HL-60 (cell line): ENCODE results near the gene WBP1.

Experiments
- DNase-seq, 2 experiments: peaks; one replicate each; pipeline ENCODE4 v3.0.0-alpha.2; 2010 to 2020; ENCODE audit warnings: low read depth in 1 of 2, low spot score in 1 of 2
- H3K27ac ChIP-seq: fragments of 250-450 bp; sonication (Bioruptor Pico); replicated peaks from 2 replicates; pipeline ENCODE4 v1.5.1; 2020; ENCODE audit warnings: mild to moderate bottlenecking, moderate library complexity
- H3K27me3 ChIP-seq: fragments of 250-450 bp; sonication (Bioruptor Pico); 2 replicates; pipeline ENCODE4 v1.5.1; 2021; ENCODE audit warnings: mild to moderate bottlenecking, moderate library complexity; ENCODE audit not compliant: insufficient read depth, poor library complexity, severe bottlenecking
- H3K4me3 ChIP-seq: replicated peaks from 2 replicates; pipeline ENCODE4 v1.5.1; 2011; ENCODE audit warnings: mild to moderate bottlenecking, control low read depth, low read length; ENCODE audit not compliant: insufficient read depth
- GABPA ChIP-seq: IDR thresholded peaks from 2 replicates; pipeline ENCODE4 v1.6.1; 2012; ENCODE audit warnings: low read depth
- POLR2AphosphoS5 ChIP-seq: IDR thresholded peaks from 2 replicates; pipeline ENCODE4 v1.6.1; 2012; ENCODE audit warnings: low read depth
- REST ChIP-seq: IDR thresholded peaks from 2 replicates; pipeline ENCODE4 v1.6.1; 2012; ENCODE audit warnings: low read depth; ENCODE audit not compliant: insufficient replicate concordance
- SPI1 ChIP-seq: IDR thresholded peaks from 2 replicates; pipeline ENCODE4 v1.6.1; 2012; ENCODE audit warnings: low read depth, mild to moderate bottlenecking, borderline replicate concordance
- TF ChIP-seq, protein P1 (sequence below): IDR thresholded peaks from one replicate; pipeline ENCODE4 v1.5.1; 2011; ENCODE audit warnings: low read length, control low read depth, inconsistent platforms; ENCODE audit not compliant: insufficient read depth

WBP1 gene

GRCh38 chr2:74503506-74504475, 45.6 kb downstream of the WBP1 start:
- peaks cover 46% of the 10 kb centered on the region for H3K27me3 ChIP-seq

DNA sequence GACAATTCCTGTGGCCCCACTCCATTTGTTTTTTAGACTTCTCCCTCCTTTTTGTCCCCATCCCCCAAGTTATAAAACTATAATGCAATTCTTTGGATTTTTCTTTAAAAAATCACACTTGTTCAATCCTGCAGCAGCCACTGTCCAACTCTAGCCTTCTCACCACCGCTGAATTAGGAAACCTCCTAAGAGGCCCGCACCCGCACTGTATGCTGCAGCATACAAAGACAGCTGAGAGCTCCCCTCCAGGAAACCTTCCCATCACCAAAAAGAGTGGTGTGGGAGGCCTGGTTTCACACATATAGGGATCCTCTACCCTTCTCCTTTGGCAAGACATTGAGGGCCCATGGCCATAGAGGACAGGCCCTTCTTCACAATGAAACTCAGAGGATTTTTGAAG, 46.4 kb downstream of the WBP1 start:
- H3K27ac ChIP-seq, result no peak overlapping the region

More at GRCh38 chr2:74503506-74504475, 45.6 kb downstream of the WBP1 start:
- no peak overlapping the region for H3K4me3 ChIP-seq
- no peak for DNase-seq
- H3K27ac ChIP-seq, result no peak overlapping the region
- TF ChIP-seq SPI1 (no peak), REST (no peak), POLR2AphosphoS5 (no peak), GABPA (no peak)
- TF ChIP-seq, protein P1, sequence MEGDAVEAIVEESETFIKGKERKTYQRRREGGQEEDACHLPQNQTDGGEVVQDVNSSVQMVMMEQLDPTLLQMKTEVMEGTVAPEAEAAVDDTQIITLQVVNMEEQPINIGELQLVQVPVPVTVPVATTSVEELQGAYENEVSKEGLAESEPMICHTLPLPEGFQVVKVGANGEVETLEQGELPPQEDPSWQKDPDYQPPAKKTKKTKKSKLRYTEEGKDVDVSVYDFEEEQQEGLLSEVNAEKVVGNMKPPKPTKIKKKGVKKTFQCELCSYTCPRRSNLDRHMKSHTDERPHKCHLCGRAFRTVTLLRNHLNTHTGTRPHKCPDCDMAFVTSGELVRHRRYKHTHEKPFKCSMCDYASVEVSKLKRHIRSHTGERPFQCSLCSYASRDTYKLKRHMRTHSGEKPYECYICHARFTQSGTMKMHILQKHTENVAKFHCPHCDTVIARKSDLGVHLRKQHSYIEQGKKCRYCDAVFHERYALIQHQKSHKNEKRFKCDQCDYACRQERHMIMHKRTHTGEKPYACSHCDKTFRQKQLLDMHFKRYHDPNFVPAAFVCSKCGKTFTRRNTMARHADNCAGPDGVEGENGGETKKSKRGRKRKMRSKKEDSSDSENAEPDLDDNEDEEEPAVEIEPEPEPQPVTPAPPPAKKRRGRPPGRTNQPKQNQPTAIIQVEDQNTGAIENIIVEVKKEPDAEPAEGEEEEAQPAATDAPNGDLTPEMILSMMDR, result no peak

More for the DNA sequence above, 46.4 kb downstream of the WBP1 start:
- TF ChIP-seq SPI1, result no peak
- TF ChIP-seq REST, result no peak
- TF ChIP-seq, protein P1, result no peak
- no peak for TF ChIP-seq GABPA
- TF ChIP-seq POLR2AphosphoS5, result no peak
- DNase-seq, result no peak
- Histone ChIP-seq H3K27me3 (peaks cover 38% of the 10 kb centered on the region), H3K4me3 (no peak overlapping the region)
